HG03025 (cell line): ENCODE results near the gene ST7.

Source experiments
- ATAC-seq: cut with Tn5 transposase; IDR thresholded peaks from one replicate; pipeline ENCODE4 v1.9.1; 2021; ENCODE audit warnings: mild to moderate bottlenecking, moderate library complexity; ENCODE audit not compliant: unreplicated experiment, low FRiP score

ST7 gene

DNA sequence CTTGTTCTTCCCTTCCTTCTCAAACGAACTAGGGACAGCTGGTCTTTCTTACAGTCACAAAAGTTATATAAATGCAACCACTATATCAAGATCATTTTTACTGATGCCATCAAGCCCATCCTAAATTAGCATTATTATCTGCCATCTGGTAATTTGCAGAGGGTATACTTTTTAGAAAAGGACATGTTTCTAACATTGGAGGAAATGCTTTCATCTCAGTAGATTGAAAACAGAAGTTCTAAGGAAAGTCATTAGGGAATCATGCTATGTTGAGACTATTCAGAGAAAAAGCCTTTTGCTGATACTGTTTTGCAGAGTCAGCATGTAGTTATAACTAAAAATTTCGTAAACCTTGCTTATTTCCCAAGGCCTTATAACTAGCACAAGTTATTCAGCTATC is 222.9 kb downstream of the ST7 start:
- no peak for ATAC-seq

DNA sequence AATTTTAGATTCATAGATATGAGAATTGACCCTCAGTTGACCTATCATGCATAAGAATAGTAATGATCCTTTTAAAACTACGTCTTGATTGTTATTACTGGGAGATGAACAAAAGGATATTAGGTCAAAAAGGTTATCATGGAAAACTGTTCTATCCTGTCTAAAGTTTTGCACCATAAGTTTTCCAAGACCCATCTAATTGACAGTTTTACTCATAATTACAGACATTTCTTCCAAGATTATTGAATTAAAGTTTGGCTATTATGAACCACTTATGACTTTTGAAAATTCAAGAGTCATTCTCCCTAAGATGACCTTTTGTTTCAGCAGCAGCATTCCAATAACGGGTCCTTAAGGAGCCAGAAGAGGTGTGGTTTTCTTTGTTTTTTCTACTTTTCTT is 225.3 kb downstream of the ST7 start:
- ATAC-seq = no peak

DNA sequence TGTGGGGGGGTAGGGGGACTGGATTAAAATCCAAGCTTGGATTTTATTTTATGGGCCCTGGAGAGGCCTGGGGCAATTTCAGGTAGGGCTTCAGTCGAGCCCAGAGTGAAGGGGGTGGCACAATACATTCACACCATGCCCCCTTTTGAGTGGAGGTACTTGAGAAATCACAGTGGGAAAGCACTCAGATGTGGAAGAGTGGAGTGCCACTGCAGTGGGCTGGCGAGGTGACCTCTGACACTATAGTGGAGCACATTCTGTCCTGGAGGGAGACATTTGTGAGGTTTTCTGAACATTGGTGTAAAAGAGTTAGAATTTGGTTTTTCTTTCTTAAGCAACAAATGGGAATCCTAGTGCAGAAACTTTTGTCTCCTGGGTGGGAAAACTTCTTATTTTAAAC is 226.4 kb downstream of the ST7 start:
- no peak for ATAC-seq

DNA sequence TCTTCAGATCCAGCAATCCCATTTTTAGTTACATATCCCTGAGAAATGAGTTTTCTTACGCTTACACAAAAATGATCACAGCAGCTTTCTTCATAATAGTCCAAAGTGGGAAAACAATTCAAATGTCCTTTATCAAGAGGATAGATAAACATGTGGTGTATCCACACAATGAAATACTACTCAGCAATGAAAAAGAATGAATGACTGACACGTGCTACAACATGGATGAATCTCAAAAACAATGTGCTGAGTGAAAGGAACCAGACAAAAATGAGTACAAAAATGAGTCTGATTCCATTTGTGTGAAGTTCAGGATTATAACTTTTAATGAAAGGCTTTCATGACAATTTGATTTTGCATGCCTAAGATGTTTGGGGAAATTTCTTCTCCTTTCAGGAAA is 230.4 kb downstream of the ST7 start:
- no peak for ATAC-seq

DNA sequence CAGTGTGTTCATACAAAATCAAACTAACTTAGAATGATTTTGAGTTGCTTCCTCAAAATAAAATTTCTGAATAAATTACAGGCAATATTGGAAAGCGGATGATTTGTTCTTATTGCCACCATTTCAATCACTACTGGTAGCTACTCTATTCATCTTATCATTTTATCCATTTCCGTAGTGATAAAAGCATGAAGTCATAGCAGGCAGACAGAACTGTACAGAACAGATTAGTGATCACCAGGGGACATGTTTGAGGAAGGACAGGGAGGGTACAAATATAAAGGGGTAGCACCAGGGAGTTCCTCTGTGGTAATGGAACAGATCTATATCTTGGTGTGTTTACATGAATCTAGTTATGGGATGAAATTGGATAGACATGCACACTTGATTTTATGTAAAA is 231.1 kb downstream of the ST7 start:
- no peak for ATAC-seq

DNA sequence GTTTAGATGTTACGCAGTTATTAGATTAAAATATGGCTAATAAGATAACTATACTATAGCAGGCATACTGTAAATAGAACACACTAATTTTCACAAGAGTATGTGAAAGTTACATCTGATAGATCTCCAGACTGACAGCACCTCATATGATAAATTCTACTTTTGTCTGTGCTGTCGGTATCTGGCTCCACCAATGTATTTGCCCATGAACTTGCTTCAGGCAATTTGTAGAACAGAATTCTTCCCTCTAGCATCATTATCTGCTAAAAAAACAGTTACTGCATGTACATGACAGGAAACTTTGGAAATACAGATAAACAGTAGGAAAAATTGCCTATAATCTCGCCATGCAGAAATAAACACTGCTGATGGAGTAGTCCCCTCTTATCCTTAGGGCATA is 231.8 kb downstream of the ST7 start:
- no peak for ATAC-seq

DNA sequence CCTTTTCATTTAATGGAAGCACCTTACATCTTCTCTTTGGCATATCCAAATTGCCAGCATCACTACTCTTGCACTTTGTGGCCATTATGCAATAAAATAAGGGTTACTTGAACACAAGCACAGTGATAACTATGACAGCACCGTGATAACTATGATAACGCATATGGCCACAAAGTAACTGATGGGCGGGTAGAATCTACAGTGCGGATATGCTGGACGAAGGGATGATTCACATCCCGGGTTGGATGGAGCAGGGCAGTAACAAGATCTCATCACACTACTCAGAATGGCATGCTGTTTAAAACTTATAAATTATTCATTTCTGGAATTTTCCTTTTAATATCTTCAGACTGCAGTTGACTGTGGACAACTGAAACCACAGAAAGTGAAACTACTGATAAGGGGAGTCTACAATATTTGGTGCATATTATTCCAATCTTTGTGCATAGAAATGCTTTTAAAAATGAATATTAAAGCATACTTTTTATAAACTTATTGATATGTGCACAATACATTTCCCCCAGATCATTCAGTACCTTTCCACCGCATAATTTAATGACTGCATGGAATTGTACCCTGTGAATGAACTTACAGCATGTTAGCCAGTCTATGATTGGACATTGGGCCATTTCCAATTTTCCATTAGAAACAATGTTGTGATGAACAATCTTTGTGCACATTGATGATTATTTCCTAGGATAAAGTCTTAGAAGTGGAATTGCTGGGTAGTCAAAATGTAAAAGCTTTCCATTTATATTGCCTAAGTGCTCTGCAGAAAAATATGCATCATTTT is 233.1 kb downstream of the ST7 start:
- no peak for ATAC-seq

DNA sequence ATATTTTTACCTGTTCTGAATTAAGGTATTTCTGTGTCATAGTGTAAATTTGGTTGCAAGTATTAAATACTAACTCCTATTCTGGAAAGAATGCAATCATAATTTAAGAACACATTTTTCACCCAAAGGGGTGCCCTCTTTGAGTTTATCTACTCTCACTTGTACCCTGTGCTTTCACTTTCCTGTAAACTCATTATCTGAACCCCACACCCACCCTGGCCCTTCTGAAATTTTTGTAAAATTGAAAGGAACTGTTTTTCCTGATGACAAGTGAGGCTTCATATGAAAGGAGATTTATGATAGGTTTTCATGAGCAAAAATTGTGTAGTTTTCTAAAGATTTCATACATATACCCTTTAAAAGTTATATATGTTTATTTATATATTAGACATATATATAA is 235.1 kb downstream of the ST7 start:
- ATAC-seq = no peak

DNA sequence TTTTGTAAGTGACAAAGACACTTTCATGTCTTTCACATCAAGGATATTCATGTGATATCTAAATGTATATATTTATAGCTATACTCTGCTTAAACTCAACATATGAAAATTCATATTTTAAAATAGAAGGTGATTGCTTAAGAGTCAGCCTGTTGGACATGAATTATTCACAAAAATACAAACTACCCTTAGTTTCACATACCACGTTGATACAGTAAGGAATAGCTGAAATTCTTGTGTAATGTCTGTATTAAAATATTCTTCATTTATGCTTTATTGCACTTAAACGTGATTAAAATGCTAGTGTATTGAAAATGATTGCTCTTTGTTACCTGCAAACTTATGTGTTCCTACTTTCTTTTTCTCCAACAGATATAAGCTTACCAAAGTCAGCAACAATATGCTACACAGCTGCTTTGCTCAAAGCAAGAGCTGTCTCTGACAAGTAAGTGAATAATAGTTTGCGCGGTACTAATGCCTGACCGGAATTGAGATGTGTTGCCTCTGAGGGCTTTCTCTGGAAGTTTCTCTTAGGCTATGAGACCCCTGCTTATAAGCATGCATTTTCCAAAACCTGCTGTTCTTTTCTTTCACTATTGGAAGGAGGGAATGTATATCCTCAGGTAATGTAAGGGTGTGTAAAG is 235.8 kb downstream of the ST7 start:
- no peak for ATAC-seq

DNA sequence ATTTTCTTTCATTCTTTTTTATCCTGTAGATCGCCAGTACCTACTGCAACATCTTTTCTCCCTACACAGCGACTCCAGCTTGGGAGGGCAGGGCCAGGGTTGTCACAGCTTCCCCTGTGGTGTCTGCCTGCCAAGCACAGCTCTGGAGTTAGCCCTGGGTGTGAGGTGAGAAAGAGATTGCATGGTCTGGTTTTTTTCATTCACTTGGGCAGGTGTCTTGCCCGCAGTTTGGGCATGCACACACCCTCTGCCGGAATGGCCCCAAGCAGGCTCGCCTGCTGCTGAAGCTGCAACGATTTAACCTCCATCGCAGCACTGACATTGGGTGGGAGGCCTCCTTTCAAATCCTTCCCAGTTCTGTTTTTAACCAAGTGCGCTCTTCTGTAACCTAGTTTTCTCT is 236.8 kb downstream of the ST7 start:
- no peak for ATAC-seq

DNA sequence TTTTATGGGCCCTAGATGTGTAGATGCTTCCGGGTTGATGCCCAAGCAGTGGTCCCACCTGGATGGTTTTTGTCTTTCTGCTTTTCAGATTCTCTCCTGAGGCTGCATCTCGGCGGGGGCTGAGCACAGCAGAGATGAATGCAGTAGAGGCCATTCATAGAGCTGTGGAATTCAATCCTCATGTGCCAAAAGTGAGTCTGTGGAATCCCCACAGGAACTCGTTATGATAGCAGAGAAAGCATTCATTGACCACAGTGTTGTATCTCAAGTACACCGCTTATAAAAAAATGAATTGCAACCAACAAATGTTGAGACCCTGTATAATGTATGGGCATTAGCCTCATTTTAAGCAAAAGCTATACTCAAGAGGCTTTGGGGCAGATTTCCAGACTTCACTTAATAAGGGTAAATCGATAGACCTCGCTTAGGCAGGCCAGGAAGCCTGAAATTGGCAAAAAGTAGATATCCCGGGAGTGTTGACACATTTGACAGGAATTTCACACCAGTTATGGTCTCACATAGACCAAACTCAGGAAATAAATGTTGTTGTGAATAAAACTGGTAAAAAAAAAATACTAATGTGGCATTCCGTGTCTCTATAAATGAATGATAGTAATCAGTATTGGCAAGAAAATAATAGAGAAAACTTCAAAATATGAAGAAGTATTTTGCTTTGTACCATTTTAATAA is 237.6 kb downstream of the ST7 start:
- no peak for ATAC-seq

DNA sequence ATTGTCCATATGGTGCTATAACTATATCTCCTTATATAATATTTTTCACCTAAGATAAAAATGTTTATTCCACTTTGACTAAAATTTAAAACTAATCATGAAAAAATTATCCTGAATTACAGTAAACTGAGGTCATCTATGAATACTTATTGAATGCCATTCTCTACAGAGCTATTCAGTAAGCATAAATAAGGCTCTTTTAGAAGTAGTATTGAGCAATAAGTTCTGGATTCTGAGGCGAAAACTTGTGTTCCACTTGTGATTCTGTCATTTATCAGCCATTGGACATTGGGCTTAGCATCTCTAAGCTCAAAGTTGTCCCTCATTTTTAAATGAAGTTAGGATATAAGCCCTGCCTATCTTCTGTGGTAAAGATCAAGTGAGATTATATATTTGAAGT is 238.8 kb downstream of the ST7 start:
- ATAC-seq = no peak

DNA sequence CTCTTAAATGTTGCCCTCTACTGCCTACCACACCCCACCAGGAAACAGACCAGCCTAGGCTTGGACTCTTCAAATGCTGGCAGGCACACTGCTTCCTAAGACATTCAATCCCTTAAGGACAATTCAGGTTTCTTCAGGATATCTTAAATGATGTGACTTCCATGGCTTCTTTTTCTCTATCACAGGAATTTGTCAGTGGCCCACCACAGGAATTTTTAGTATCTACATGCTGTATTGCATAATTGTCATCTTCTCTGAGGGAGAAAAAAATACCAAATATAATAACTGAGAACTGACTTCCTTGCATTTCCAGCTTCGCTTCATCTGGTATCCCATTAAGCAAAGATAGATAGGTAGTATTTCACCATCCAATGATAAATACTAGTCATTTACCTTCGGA is 240.3 kb downstream of the ST7 start:
- no peak for ATAC-seq

DNA sequence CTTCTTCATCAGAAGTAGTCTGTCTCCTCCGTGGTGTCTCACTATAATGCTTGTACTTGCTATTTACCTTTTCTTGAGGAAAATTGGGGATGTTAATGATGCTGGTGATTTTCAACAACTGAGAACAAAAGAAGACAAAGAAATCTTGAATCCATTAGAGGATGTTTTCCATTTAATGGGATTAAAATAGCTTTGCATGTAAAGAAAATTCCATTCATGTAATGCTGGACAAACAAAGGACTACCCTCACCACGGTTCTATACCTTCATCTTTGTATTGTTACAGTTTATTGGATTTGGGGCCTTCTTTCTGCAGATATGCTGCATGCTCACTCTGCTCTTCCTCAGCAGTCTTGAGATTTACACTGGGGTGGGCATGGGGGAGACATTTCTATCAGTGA is 241.1 kb downstream of the ST7 start:
- no peak for ATAC-seq

DNA sequence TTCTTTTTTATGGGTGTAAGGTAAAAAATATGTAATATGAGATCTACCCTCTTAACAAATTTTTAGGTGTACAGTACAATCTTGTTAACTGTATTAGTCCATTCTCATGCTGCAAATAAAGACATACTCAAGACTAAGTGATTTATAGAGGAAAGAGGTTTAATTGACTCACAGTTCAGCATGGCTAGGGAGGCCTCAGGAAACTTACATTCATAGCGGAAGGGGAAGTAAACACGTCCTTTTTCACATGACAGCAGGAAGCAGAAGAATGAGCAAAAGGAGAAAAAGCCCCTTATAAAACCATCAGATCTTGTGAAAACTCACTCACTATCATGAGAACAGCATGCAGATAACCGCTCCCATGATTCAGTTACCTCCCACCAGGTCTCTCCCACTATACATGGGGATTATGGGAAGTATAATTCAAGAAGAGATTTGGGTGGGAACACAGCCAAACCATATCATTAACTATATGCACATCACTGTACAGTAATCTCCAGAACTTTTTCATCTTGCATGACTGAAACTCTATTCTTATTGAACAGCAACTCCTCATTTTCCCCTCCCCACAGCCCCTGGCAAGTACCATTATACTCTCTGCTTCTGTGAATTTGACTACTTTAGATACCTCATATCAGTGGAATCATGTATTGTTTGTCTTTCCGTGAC is 242.2 kb downstream of the ST7 start:
- no peak for ATAC-seq

DNA sequence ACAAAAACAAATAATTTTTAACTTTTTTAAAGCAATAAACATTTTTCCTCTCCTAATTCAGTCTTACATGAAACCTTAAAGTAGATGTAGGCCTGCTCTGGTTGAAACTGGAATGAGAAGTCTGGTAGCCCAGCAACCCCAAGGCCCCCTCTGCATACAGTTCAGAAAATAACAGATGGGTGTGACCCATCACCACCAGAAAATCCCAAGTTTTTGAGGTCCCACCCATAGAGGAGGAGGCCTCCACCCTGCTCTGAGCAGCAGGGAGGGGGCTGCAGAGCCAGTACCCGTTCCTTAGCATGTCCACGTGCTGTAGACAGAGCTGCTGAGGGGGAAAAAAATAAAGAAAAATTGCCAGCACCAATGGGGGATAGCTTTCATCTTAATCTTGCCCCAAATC is 246.8 kb downstream of the ST7 start:
- no peak for ATAC-seq

DNA sequence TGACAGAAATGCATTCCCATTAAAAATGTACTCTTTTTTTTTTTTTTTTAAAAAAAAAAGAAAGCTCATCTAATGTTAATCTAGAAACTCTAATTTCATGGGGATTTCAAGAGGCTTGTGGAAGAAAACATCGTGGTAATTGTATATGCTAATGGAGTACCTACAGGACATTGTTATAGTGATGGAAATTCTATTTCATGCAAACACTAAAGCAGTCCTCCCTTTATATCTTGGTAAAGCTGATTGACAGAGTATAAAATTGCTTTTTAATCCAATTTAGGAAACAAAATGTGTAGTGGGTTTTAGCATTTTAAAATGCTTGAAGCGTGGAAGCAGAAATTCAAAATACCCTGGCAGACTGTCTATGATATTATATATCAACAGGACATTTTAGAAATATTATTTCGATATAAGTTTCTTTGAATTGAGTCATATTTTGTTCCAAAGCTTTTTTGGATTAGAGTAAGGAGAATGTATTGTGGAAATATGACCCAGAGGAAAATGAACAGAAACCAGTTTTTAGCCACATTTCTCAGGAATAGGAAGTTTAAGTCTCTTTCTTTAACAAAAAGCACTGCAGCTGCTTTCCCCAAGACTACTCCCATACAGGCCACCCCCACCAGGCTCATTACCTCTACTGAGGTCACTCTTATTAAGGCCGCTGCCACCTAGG is 247.6 kb downstream of the ST7 start:
- ATAC-seq = no peak

DNA sequence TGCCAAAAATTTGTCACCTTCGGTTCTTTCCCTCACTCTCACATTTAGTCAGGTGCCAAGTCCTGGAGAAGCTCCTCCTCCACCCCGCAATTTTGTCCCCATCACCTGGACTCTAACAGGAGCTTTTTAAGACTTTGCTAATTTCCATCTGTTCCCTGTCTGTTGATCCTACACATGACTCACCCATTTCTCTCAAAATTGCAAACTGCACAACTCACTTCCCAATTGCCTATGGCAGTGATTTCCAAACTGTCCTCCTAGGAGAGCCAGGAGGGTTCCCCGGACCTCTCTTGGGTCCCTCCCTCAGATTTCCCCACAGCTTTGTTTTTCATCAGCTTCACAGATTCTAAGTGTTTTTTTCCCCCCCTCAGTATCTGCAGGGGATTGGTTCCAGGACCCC is 249.2 kb downstream of the ST7 start:
- ATAC-seq = no peak

DNA sequence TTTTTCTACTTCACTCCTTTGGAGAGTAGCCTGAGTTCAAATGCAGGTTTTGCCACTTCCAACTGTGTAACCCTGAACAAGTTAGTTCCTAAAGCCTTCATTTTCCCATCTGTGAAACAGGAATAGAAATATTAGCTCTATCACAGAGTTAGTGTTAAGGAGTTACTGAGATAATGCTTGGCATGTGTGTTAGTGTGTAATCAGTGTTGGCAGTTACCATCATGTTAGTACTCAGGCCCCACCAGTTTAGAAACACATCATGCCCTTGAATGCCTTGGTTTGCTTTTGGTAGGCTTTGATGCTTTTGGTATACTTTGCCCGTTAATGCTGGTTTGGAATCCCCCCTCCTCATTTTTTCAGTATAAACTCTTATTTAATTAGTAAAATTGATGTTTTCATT is 249.9 kb downstream of the ST7 start:
- ATAC-seq = no peak

DNA sequence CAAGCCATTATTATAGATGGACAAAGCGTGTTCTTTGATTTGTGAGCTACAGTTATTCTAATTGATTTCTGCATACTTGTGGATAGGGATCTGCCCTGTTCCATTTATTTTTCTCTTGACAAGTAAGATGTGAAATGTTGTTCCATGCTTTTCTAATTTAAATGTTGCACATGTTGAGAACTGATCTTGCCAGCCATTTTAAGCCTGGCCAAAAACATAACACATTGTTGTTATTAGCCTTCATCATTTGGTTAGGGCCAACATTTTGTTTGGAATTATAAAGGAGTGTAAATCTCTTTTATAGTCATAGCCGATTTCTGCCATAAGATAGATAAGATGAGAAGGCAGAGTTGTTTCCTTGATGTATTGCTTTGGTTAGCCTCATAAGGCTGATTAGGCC is 252.6 kb downstream of the ST7 start:
- ATAC-seq = no peak

DNA sequence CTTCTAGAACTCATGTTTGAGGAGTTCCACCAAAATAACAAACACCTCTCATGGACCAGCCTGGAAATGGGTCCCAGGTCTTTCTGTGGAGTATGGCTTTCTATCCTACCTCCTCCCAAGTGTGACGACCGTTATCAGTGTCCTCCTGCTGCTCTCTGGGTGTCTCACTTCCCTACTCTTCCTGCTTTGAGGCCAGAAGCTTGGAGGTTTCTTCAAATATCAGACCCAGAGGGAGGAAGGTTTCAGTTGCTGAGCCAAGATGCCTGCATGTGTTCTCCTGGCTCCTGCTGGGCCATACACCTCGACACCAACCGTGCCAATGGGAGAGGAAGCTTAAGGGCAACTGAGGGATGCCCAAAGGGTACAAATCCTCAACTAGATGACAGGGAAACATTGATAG is 255.0 kb downstream of the ST7 start:
- ATAC-seq = no peak
